NK-92 (cell line): ENCODE measurements around the gene PITX2.
"Not testable (repeated sequence)": the region's sequence is repeated elsewhere in the genome, so short reads cannot be mapped to it uniquely, and the experiment has no call there.

Source experiments
- DNase-seq: peaks from one replicate; lab custom pipeline; 2025; ENCODE audit not compliant: unreplicated experiment; lab: John Stamatoyannopoulos, UW

The PITX2 gene

DNA sequence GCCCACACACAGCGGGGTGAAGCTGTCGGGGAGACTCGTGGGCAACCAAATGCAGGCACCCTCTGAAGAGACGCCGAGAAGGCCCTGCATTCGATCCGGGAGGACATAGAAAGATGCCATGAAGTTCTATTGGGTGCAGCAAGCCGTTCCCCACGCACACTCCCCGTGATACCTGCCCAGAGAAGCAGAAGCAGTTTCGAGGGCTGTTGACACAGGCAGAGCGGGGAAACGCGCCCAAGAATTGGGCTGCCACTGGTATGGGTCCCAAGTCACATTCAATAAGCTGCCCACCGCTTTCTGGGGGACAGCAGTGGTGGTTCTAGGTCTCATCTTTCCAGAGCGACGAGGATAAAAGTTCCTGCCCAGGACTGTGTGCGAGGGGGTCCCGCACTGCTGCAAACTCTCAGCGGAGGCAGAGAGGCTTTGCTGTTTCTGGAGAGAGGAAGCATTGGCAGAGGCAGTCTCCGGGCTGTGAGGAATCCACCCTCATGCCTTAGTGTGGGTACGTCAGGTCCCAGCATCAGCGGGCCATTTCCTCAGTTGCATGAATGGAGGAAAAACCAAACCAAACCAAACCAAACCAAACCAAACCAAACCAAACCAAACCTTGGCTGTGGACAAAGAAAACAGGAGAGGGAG, 10.1 kb downstream of the PITX2 start:
- DNase-seq, result no peak

DNA sequence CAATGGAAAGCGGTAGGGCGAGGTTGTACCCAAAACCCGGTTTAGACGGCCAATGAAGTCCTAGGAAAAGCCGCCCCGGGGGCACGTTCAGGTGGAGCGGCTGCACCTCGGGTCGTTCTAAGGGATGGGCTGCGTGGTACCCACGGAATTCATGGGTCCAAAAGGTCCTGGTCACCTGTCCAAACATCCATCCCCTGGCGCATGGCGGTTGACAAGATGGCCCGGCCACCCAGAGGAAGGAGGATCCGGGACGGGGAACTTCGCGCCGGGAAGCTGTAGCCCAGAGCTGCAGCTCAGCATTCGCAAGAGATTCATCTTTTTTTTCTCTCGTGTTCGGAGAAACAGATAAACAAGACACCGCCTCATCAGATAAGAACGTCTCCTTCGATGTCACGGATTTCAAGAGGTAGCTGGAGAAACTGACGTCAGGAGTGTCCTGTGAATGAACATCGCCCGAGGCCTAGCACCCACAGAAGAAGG, 10.9 kb downstream of the PITX2 start:
- DNase-seq, result no peak

DNA sequence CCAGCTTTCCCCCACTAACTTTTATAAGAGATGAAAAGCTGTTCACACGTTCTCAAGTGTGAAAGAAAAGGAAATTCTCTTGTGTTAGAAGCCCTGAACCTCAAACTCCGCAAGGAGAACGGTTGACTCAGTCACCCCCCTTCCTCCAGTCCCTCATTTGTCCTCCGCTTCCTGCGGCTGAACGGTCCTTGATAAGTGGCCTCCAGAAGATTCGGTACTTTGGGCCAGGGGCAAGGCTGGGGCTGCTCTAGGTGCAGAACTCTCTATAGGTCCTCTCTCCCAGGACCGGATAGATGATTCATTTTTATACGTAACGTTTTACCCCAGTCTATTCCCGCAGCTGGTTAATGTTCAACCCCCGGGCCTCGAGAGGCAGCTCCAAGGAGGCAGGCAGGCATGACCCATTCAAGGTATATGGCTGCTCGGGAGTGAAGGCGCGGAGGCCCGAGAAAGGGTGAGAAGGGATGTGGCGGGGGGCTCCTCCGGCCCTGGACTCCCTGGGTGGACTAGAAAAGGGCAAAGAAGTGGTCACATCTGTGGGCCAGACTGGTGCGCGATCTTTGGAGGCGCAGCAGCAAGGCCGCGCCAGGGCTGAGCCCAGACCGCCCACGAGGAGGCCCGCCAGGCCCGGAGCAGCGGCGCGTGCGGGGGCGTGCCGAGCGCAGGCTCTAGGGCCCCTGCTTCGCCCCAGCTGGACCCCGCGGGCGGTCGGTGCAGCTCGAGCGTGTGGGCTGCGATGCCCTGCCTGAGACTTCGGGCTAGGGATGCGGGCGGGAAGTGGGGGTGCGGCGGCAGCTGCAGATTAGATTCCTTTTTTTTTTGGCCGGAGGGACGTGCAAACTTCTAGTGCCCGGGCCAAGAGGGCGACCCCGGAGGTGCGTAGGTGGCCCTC, 11.7 kb downstream of the PITX2 start:
- DNase-seq, result no peak

DNA sequence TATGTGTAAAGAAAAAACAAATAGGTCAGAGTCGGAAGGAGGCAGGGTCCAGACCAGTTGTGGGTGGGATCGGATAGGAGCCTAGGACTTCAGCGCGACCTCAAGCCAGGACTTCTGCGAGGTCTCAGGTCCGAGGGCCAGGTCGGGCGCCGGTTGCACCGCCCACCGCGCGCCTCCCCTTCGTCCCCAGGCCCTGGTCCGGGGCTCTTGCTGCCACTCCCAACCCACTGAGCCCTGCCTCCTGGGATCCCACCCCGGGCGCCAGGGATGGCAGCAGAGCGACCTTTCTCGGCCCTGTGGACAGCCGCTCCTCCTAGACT, 12.3 kb downstream of the PITX2 start:
- DNase-seq, result no peak

DNA sequence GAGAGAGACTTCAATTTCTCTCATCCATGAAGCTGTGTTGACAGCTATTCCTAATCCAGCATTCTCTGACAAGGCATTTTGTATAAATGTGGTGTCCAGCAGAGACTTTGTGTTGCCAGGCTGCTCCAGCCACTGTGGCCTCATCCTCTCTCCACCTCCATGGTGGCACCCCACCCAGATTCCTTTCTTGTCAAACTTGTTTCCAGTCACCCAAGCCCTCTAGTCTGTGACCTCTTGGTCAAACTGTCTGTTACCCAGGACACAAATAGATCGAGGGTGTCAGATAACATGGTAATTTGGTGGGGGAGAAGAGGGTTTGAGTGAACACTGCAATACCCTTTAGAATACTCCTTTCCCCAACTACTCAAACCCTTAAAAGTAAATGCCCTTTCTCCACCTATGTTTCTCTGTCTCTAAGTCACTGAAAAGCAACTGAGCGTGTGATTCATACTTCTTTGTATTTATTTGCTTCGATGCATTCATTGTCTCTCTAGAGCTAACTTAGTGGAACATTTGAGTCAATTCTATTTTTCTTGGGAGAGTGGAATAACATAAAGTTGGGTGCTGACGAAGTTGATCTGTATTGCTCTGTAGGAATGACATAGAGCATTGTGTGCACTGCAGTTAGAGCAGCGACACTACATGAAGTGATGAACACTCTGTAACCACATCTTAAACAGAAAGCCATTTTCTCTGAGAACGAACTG, 13.7 kb downstream of the PITX2 start:
- no peak for DNase-seq

DNA sequence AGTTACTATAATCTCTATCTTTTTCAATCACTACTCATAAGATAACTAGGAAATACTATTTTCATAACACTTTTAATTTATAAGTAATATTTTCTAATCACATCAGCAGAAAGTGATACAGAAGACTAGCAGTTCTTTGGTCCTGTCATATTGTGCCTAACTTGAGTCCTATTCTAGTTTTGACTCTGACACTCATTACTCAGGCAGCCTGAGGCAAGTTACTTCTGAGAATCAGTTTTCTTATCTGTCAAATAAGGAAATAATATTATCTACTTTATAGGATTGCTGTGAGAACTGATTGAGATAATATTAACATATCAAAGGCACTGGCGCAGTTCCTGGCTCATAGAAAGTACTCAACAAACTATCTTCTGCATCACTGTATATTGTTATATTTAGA, 17.8 kb downstream of the PITX2 start:
- DNase-seq, result no peak

DNA sequence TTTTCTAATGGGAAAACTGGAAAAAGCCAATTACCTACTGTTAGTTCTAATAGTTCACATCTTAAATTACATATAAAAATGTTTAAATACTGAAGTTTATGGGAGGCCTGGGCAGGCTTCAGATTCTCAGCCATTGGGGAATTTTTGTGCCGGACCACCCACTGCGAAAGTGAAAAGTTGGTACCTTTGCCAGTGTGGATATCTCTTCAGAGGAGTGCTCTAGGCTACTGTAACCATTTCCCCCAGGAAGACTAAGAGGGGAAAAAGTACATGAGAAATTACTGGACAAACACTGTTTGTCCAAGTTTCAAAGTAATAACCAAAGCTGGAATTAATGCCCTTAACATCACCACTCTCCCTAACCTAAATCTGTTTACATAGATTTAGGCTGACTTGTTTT, 20.8 kb downstream of the PITX2 start:
- no peak for DNase-seq

DNA sequence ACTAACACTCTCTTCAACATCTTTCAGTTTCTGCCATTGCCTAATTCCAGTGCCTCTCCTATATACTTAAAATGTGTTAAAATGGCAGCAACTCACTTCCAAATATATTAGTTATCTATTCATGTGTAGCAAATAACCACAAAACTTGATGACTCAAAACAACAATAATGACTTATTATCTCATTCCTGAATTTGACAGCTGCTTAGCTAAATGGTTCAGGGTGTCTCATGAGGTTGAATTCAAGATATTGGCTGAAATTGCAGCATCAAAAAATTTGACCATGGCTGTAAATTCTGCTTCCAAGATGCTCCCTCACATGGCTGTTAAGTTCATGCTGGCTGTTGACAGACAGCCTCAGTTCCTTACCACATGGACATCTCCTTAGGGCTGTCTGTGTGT, 25.3 kb downstream of the PITX2 start:
- DNase-seq, result no peak

DNA sequence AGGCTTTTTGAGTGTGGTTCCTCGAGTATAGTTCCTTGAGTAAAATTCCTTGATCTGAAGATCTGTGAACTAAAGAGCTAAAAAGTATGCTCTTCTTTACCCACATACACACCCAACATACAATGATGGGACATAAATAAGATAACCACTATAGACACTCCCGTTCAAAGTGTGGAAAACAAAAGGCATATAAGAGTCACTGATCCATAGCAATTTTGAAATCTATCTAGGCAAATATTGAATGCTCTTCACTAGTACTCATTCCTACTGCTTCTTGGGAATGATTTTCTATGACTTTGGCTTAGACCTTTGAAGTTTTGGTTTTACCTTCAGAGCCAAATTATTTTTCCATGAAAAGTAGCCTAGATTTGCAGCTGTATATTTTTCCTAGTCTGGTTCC, 26.4 kb downstream of the PITX2 start:
- DNase-seq, result no peak

DNA sequence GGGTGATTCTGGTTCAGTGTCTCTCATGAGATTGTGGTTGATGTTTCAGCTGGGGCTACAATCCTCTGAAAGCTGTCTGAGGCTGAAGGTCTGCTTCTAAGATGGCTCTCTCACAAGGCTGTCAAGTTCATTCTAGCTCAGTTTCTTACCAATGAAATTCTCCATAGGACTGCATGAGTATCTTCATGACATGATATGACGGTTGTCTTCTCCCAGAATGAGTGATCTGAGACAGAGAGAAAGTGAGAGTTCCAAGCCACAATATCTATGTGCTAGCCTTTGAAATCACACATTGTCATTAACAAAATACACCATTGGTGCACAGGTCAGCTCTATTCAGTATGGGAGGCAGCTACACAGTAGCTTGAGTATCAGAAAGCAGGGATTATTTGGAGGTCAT, 27.3 kb downstream of the PITX2 start:
- no peak for DNase-seq

DNA sequence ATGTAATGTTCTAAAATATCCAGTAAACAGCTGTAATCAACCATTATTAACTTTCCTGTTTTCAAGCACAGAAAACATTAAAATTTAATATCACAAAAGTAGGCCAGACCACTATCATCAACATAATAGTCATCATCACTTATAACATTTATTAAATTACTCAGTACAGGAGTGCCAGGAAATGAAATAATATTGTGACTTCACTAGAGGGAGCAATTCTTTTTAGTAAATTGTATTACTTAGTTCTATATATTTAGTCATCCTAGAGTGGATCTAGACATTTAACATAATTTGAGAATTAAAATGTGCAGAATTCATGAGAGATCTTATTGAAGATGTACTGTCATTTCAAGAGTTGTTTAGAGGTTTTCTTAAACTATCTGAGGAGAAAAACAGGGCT, 33.6 kb downstream of the PITX2 start:
- DNase-seq, result no peak

DNA sequence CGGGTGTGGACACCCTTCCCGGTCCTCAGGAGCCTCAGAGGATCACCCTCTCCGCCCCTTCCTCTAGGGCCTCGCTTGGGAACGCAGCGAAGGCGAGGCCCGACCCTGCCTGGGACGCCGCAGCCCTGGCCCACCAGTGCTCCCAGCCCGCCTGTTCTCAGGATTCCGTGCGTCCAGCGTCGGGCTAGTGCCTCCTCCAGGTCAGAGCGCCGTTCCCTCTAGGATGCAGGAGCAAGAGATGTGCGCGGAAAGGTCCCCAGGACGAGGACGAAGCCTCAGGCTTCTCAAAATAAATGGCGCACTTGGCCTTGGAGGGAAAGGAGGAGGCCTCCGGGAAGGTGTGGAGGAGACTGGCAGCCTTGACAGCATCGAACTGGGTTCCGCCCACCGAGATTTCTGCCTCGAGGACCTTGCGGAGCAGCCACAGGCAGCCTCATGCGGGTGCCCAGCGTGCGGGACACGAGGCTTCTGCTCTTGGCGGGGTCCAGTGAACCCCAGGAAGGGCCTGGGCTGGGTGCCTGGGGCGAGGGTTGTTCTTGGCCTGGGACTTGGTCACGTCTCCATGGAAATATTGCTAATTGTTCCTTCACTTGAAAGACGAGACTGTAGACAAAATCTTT, 35.1 kb downstream of the PITX2 start:
- no peak for DNase-seq

DNA sequence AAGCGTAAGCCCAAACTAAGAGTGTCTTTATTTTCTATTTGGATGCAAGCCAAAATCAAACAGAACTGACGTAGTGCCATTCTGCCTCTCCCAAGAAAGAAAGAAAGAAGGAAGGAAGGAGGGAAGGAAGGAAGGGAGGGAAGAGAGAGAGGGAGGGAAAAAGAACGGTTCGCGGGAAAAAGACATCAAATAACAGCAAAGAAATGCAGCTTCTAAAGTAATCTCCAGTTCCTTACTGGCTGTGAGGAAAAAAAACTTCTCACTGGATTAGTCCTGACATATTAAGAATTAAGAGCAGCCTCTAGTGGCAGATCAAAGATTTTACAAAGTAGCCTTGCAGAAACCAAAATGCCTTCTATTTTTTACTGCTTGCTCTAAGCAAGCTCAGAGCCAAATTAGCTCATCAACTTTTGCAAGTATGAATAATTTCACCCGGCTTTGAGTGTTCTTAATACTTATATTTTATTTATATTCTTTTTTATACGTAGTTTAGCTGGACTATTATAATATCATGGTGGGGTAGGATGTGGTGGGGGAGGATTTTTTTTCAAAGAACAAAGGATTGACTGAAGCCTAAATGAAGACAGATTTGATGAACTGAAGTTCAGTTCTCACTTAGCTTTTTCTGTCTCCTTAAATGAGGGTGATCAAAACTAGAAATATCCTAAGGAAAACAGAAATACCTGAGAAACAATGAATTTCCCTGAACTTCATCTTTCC, 36.6 kb downstream of the PITX2 start:
- DNase-seq, result no peak

DNA sequence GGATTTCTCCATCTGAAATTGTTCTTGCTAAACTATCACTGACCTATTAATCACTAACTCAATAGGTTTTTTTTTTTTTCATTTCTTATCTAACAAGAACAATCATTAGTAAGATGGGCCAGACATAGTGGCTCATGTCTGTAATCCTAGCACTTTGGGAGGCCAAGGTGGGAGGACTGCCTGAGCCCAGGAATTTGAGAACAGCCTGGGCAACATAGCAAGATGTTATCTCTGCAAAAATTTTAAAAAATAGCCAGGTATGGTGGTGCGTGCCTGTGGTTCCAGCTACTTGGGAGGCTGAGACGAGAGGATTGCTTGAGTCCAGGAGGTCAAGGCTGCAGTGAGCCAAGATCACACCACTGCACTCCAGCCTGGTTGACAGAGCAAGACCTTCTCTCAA, 46.2 kb downstream of the PITX2 start:
- DNase-seq, result not testable (repeated sequence)
